Esophagus squamous epithelium (tissue), 5 donors: Measurements from ENCODE around the gene TOMM22. TPM values are rescaled to one million over a fixed set of nuclear protein-coding genes. Genes with fewer than 3 reads are reported as not detected.

Source experiments
- DNase-seq: peaks from one replicate; lab custom pipeline; 2025; lab: John Stamatoyannopoulos, UW
- H3K27ac ChIP-seq, 4 donors: fragments of 200-600 bp; sonication (generic); one replicate each; pipeline ENCODE4 v1.5.1; 2016 to 2019; ENCODE audit warnings: mild to moderate bottlenecking in 1 of 4
- H3K27me3 ChIP-seq, 4 donors: fragments of 200-600 bp; sonication (generic); 1 replicate in 3 of 4; 2 replicates in 1 of 4; pipeline versions ENCODE4 v1.5.1 to v1.6.0; 2017 to 2021; ENCODE audit warnings: antibody characterized with exemption in 1 of 4
- H3K36me3 ChIP-seq, 3 donors: fragments of 200-600 bp; sonication (generic); one replicate each; pipeline ENCODE4 v1.5.1; 2016 to 2019
- H3K4me1 ChIP-seq, 3 donors: fragments of 200-600 bp; sonication (generic); one replicate each; pipeline ENCODE4 v1.5.1; 2017 to 2019
- H3K4me3 ChIP-seq, 4 donors: fragments of 200-600 bp; sonication (generic); 1 replicate in 3 of 4; 2 replicates in 1 of 4; pipeline ENCODE4 v1.5.1; 2016 to 2019; ENCODE audit warnings: mild to moderate bottlenecking in 2 of 4, moderate library complexity in 1 of 4
- H3K9me3 ChIP-seq, 3 donors: fragments of 200-600 bp; sonication (generic); one replicate each; pipeline ENCODE4 v1.5.1; 2016 to 2019
- CTCF ChIP-seq, 6 experiments: fragments of 450-650 bp in 4 of 6; fragments of 200-600 bp in 2 of 6; sonication (generic) in 2 of 6; IDR thresholded peaks; one replicate each; pipeline ENCODE4 v1.5.1; 2016 to 2019; ENCODE audit warnings: antibody characterized with exemption in 6 of 6, mild to moderate bottlenecking in 4 of 6, moderate library complexity in 4 of 6
- POLR2A ChIP-seq, 4 donors: fragments of 450-650 bp; IDR thresholded peaks; one replicate each; pipeline ENCODE4 v1.6.1; 2017; ENCODE audit warnings: antibody characterized with exemption in 4 of 4, mild to moderate bottlenecking in 4 of 4, moderate library complexity in 3 of 4
- WGBS, 2 donors: methylation state at CpG; one replicate each; pipeline ENCODE4 v1.1.5; 2018; 5-methylcytosine and 5-hydroxymethylcytosine counted together
- intact Hi-C: fragments of 100-400 bp; cut with DNase I; formaldehyde crosslinking; loops from one replicate; pipeline ENCODE4 v1.15.0; 2022
- total RNA-seq, 4 donors: library from RNA; depleted of rRNA; stranded (reverse); fragments of >200 nt; gene quantifications; one replicate each; pipeline ENCODE4 v1.1.0, GENCODE V29; 2016
- donor health status: DM: yes; HTN: yes; CAD: no.

The TOMM22 gene
- total RNA-seq, 4 donors from 2014 or later: 23.4 to 73.7 (median 57.2) TPM

- Histone ChIP-seq H3K27ac (peak overlapping the region in 3 of 4 donors; percentile 75 to 83 (median 82)), H3K27me3 (no peaks in the 10 kb centered on the region), H3K4me3 (no peak overlapping the region), H3K36me3 (peaks cover 61 to 88% (median 70%) of the 10 kb centered on the region in 3 donors), H3K9me3 (no peaks in the 10 kb centered on the region), H3K4me1 (peaks cover 21 to 54% (median 27%) of the 10 kb centered on the region in 3 donors)
- no peak for TF ChIP-seq CTCF (IDR thresholded peaks at IDR 0.05)
- no peak for TF ChIP-seq POLR2A (IDR thresholded peaks at IDR 0.05)
- no peak for DNase-seq
- WGBS, 2 donors: 86 to 89% methylated on average over 6 to 10 of the region's 13 CpGs
- intact Hi-C loops: no loop called here
Measured at GRCh38 chr22:38734421-38735100, 52.8 kb downstream of the TOMM22 start.

Other genes starting within 250 kb of the TOMM22 start
- not detected for gene KCNJ4, start 226.8 kb upstream of the TOMM22 start, total RNA-seq
- 1 to 10 TPM; 1.1 to 9.6 (median 1.9) TPM for gene KDELR3, start 213.9 kb upstream of the TOMM22 start, total RNA-seq
- gene DDX17, start 175.6 kb upstream of the TOMM22 start, total RNA-seq: 100 to 1,000 TPM; 164 to 498 (median 214) TPM
- gene DMC1, start 111.8 kb upstream of the TOMM22 start, total RNA-seq: 1 to 10 TPM in 3 of 4 donors, not detected in 1; 1.1 to 7.2 (median 5.2) TPM
- gene FAM227A, start 25.6 kb upstream of the TOMM22 start, total RNA-seq: 1 to 10 TPM in 1 of 4 donors, under 1 TPM in 3; 0.04 to 1.0 (median 0.12) TPM
- 10 to 100 TPM in 3 of 4 donors, 1 to 10 TPM in 1; 8.7 to 21.1 (median 13.1) TPM for gene CBY1, start 25.3 kb upstream of the TOMM22 start, total RNA-seq
- gene JOSD1, start 19.0 kb downstream of the TOMM22 start, total RNA-seq: 10 to 100 TPM; 27.8 to 48.8 (median 33.1) TPM
- 10 to 100 TPM; 15.3 to 37.4 (median 32.0) TPM for gene GTPBP1, start 24.0 kb downstream of the TOMM22 start, total RNA-seq
- gene SUN2, start 74.0 kb downstream of the TOMM22 start, total RNA-seq: 100 to 1,000 TPM in 3 of 4 donors, 10 to 100 TPM in 1; 94.2 to 307 (median 191) TPM
- gene DNAL4, start 112.2 kb downstream of the TOMM22 start, total RNA-seq: 10 to 100 TPM in 3 of 4 donors, 1 to 10 TPM in 1; 7.3 to 15.5 (median 13.7) TPM
- 1 to 10 TPM in 1 of 4 donors, under 1 TPM in 3; 0.26 to 2.3 (median 0.63) TPM for gene NPTXR, start 162.1 kb downstream of the TOMM22 start, total RNA-seq
- 10 to 100 TPM in 2 of 4 donors, 1 to 10 TPM in 2; 7.8 to 27.7 (median 11.8) TPM for gene CBX6, start 190.3 kb downstream of the TOMM22 start, total RNA-seq